Measurements from ENCODE around the gene KPNA6.

DNA sequence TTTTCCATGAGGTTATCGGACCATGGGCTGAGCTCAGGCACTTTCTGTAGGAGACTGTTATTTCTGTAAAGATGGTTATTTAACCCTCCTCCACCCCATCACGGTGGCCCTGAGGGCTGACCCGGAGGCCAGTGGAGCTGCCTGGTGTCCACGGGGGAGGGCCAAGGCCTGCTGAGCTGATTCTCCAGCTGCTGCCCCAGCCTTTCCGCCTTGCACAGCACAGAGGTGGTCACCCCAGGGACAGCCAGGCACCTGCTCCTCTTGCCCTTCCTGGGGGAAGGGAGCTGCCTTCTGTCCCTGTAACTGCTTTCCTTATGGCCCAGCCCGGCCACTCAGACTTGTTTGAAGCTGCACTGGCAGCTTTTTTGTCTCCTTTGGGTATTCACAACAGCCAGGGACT is 90.0 kb downstream of the KPNA6 start:
- no peak for TF ChIP-seq POLR2A (IDR thresholded peaks at IDR 0.05)
- TF ChIP-seq, protein P1, sequence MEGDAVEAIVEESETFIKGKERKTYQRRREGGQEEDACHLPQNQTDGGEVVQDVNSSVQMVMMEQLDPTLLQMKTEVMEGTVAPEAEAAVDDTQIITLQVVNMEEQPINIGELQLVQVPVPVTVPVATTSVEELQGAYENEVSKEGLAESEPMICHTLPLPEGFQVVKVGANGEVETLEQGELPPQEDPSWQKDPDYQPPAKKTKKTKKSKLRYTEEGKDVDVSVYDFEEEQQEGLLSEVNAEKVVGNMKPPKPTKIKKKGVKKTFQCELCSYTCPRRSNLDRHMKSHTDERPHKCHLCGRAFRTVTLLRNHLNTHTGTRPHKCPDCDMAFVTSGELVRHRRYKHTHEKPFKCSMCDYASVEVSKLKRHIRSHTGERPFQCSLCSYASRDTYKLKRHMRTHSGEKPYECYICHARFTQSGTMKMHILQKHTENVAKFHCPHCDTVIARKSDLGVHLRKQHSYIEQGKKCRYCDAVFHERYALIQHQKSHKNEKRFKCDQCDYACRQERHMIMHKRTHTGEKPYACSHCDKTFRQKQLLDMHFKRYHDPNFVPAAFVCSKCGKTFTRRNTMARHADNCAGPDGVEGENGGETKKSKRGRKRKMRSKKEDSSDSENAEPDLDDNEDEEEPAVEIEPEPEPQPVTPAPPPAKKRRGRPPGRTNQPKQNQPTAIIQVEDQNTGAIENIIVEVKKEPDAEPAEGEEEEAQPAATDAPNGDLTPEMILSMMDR (IDR thresholded peaks at IDR 0.05), result no peak
